SKM-1 (cell line): ENCODE data around the gene CYB5R3.
"Not testable (repeated sequence)": the region's sequence is repeated elsewhere in the genome, so short reads cannot be mapped to it uniquely, and the experiment has no call there.

Source experiments
- DNase-seq: peaks from one replicate; lab custom pipeline; 2025; ENCODE audit not compliant: unreplicated experiment; lab: John Stamatoyannopoulos, UW

CYB5R3 gene

DNA sequence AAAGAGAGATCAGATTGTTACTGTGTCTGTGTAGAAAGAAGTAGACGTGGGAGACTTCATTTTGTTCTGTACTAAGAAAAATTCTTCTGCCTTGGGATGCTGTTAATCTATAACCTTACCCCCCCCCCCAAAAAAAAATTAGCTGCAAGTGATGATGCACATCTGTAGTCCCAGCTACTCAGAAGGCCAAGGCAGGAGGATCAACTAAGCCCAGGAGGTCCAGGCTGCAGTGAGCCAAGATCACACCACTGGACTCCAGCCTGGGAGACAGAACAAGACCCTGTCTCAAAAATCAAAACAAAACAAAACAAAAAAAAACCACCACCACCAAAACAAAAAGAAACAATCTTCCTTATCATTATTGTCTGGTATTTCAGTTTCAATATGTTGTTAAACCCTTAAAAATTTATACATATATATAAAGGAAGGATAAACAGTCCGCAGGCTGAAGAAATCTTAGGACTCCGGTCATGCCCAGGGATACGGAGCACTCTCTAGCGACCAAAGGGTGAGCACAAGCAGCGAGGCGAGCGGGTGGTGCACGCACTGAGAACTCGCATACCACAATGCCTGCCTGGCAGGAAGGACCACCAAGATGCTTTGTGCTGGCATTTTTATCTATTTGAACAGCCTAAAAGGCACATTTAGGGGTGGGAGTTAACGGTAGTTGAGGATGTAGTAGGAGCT is 40.9 kb downstream of the CYB5R3 start:
- DNase-seq = no peak

DNA sequence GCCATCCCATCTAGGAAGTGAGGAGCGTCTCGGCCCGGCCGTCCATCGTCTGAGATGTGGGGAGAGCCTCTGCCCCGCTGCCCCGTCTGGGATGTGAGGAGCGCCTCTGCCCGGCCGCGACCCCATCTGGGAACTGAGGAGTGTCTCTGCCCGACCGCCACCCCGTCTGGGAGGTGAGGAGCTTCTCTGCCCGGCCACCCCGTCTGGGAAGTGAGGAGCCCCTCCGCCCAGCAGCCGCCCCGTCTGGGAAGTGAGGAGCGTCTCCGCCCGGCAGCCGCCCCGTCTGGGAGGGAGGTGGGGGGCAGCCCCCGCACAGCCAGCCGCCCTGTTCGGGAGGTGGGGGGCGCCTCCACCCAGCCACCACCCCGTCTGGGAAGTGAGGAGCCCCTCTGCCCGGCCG is 41.6 kb downstream of the CYB5R3 start:
- not testable (repeated sequence) for DNase-seq

DNA sequence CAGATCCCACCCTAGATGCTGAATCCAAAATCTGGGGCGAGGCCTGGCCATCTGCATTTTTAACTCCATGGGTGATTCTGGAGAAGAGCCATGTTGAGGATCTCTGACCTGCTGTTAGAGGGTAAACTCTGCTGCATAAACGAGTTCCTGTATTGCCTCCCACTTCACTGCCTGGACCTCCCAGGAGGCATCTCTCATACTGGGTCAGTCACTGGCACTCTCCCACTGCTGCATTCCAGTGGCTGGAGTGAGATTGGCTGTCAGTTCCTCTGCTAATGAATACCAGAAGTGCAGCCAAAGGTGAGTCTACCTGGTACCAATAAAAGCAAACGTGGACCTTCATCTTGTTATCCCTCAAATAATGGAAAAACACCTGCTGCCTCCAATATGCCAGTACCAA is 44.8 kb downstream of the CYB5R3 start:
- no peak for DNase-seq

DNA sequence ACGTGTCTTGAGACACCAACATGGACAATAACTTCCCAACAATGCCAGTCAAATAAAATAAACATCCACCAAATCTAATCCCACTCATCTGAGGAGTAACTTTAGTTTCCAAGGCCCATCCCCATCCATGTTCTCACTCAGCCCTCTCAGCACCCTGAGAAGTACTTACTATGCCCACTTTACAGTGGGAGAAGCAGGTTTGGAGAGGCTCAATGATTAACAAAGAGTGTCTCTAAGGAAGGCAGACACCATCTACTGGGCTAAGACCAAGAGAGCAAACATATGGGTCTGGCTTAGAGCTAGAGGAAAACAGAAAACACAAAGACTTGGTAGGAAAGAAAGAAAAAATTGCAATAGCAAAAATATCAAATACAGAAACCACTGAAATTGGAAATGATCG is 45.8 kb downstream of the CYB5R3 start:
- DNase-seq = no peak

DNA sequence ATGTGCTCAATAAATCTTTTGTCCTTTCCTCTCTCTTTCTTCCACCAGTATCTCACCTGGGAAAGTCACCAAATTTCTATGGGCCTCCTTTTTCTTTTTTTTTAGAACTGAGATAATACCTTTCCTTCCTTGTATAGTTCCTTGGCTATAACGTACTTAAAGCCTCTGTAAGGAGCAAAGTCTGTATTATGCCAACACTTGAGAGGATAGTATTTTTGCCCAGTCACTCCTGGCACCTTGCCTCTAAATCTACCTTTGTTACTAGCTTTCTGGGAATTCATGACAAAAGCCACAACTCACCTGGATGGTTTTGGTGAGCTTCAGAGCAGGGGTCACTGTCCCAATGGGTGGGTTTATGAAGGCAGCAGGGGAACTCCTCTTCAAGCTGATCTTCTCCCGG is 46.7 kb downstream of the CYB5R3 start:
- DNase-seq = no peak

DNA sequence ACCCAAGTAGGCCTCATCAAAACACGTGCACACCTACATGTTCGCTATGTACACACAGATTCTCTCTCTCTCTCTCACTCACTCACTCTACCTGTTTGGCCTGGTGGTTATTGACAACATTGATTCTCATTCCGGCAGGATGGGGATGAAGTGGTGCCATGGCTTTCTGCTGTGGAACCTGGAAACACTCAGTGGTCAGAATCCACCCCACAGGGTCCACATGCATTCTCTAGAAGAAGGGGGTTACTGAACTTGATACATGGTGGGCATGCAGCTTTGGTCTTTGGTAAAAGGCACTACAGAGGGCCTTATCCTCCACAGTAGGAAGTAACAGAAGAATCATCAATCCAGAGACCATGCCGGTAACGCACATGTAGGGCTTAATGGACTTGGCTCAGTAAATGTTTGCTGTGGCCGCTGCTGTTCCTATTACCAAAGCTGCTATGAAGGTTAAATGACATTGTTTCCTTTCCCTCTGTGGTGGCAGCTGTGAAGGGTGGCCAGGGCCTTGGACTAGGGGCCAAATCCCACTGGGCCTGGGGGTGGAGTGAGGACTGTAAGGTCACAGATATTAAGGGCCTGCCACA is 47.2 kb downstream of the CYB5R3 start:
- no peak for DNase-seq

DNA sequence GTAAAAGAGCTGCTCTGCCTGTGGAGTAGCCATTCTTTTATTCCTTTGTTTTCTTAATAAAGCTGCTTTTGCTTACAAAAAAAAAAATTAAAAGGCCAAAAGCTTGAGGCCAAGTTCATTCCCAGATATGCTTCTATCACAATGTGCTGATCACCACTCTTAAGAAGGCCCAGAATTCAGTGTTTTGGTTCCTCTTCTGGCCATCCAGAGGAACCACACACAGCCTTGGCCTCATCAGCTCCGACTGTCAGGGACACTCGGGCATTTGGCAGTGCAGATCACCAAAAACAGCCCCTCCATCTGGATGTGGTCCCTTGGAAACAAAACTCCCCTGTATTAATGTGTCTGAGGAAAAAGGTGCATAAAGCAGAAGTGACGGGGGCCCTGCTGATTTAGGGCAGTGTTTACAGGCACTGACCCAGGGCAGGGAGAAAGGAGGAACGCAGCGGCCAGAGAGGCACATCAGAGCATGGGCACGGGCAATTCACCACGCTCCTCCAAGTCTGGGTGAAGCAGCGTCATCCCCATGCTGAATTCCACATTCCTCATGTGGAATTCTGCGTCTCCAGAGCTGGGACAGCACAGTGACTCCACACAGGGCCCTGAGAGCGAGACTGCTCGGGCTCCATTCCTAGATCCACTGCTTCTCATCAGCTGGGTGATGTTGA is 52.2 kb downstream of the CYB5R3 start:
- no peak for DNase-seq

DNA sequence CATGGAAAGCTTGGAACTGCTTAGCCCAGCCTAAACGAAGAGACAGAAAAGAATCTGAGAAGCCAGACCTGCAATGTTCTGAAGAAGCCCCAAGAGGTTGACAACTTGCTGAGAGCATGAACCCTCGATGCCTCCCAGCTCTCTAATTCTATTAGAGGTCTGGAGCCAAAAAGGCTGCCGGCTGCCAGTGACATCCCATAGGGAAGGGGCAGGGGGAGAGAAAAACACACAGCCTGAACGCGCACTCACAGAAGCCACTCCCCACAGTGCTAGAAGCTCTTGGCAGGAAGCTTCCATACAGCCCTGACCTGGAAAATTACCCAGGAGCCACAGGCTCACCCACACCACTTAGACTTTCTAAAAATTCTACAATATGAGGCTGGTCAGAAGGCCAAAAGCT is 52.9 kb downstream of the CYB5R3 start:
- DNase-seq = no peak

DNA sequence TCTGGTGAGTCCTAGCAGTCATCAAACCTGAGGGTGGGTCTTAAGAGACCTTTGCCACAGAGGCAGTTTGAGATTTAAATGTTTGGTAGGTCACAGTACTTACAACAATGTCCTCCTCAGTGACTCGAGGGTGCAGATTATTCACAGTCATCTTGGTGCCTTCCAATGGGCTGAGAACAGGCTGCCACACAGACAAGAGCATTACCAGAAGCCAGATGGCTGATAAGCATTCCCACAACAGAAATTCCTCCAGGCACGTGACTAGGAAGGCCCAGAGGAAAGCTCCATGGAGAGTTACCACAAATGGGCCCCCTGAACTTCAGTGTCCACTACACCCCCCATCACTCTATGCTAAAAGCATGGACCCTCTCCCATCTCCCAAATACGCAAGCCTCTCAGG is 53.8 kb downstream of the CYB5R3 start:
- no peak for DNase-seq

DNA sequence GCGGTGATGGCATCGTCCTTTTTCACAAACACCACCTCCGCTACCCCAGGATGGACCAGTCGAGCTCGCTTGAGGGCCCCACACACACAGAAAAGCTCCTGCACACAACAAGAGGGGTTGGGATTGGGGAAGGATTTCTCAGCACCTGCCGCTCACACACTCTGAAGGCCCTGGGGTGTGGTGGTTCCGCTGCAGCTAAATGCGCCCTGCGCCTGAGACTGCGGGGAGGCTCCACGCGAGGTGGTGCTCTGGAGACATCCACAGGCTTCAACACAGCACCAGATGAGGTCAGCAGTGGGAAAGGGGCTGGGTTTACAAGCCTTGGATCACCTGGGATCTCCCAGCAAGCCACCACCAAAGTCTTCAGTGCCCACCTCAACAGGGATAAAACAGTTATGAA is 57.2 kb downstream of the CYB5R3 start:
- DNase-seq = no peak

DNA sequence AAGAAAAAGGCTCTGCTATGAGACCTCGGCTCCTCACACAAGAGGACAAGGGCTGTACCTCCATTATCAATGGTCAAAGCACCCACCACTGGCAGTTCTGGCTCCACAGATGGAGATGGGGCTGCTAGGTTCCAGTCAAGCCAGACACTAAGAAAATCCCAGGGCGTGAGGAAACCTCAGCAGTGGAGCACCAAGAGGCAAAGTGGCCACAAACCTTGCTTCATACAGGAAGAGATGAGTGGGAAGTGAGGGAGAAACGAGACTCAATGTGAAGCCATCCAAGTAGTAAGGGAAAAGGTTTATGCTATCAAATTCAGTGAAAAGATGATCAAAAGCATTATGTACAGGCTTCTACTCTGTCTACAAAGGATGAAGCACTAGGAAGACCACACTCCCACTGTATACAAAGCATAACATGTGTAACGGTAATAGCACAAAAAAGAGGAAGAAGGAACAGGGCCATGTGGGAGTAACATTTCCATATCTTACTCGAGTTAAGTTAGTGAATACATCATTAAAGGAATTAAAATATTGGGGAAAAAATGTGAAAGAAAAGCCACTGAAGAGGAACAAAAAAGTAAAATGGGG is 61.5 kb downstream of the CYB5R3 start:
- DNase-seq = peak; percentile 77

DNA sequence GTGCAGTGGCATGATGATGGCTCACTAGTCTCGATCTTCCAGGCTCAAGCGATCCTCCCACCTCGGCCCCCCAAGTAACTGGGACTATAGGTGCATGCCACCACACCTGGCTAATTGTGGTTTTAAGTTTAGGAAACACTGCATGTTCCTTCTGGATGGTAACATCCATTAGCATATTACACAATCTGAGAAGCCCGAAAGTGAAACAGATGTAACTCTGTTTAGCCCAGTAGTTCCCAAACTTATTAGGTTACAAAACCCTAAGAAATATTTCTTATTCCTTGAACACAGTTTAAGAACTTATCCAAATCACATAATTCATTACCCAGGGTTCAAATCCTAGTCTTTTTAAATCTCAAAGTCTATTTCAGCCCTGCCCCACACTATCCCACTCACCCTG is 62.8 kb downstream of the CYB5R3 start:
- no peak for DNase-seq

DNA sequence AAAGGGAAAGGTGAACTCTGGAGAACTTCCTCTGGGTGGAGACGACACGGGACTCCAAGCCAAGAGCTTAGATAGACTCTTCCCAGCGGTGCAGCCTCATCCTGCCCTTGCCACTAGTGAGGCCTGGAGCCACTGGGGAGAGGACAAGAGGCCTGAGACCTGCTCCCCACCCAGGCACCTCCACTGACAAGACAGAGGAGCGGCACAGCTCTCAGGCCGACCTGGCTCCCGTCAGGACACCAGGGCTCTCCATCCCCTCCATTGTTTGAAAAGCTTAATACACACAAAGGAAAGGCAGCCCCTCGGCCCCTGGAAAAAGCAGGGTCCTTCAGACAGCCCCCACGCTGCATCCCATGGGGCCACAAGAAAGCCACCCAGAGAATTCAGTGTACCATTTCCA is 64.1 kb downstream of the CYB5R3 start:
- no peak for DNase-seq

DNA sequence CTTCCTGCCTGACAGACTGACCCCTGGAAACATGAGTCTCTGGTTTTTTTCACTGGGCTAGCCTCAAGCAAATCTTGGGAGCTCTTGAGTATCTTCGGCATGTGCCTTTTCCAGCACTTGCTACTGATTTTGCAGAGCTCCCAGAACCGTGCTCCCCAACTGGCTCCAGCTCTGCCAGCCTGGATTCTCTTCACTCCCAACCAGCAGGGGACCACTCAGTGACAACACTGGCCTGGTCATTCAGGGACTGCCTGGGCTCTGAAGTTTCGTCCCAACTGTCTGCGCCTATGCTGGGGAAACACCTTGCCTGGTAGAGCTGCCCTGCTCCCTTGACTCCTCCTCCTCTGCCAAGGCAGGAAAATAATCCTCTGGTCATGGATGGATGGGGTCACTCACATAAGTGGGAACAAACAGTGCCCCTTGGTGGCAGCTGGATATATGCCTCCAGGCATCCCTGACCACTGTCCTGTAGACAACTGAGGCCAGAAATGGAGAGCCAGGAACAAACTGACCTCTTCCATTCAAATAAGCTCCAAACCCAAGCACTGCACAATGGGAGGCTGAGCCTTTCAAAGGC is 64.7 kb downstream of the CYB5R3 start:
- no peak for DNase-seq

DNA sequence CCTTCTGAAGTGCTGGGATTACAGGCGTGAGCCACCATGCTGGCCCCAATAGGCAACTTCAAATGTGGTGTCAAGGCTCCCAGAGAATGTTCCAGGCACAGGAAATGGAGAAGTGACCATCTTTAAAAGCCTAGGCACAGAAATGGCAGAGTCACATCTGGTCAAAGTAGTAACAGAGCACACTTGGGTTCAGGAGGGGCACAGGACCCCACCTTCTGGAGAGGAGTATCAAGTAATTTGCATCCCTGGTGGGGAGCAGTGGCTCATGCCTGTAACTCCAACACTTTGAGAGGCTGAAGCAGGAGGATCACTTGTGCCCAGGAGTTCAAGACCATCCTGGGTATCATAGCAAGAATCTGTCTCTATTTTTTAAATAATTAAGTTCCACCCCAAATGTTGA is 66.2 kb downstream of the CYB5R3 start:
- no peak for DNase-seq

DNA sequence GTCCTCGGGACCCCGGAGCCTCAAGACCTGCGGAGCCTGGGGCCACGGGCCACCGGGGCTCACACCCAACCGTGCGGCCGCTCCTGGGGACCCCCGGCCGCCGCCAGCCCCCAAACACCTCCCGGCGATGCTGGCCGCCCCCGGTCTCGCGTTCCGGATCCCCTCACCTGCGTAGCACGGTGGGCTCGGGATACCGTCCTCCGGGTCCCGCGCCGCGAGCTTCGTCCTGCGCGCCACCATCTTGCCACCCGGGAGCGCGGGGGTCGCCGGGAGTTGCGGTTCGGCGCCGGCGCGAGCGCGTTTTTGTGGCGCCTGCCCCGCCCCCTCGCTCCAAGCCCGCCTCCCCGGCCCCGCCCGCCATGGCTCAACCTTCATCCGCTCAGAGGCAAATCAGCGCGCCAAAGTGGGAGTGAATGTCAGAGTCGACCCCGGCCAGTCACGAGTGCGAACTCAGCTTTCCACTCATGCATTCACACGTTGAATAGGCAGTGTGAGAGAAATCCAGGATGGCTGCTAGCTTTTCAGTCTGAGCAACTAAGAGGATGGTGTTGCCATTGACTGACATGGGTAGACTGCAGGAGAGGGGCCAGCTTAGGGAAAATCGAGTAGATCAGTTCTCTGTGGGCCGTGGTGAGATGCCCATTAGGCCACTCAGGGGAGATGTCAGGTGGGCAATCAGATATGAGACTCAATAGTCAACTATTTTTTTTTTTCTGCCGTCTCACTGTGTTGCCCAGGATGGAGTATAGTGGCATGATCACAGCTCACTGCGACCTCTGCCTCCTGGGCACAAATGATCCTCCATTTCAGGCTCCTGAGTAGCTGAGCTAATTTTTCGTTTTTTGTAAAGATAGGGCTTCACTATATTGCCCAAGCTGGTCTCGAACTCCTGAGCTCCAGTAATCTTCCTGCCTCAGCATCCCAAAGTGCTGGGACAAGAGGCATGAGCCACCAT is 67.2 kb downstream of the CYB5R3 start:
- peak; percentile 79 for DNase-seq

DNA sequence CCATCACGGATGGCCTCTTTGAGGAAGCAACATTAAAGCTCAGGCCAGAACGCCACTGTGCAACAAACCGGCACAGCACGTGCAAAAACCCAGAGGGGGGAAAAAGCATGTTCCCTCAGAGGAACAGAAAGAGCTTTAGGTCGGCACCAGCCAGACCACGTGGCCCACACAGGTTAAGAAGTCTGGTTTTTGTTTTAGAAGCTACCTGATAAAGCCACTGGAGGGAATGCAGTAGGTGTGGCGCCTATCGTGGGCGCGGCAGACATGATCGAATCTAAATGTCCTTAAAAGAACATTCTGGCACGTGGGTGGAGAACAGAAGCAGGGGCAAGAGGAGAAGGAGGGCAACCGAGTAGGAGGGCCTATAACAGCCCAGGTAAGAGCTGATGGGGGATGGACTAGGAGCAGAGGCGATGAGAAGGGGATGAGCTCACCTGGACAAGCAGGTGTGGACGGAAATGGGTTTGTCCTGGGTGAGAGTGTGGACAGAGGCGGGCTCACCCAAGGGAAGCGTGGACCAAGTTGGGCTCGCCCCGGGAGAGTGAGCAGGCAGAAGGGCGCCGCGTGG is 67.9 kb downstream of the CYB5R3 start:
- DNase-seq = not testable (repeated sequence)

DNA sequence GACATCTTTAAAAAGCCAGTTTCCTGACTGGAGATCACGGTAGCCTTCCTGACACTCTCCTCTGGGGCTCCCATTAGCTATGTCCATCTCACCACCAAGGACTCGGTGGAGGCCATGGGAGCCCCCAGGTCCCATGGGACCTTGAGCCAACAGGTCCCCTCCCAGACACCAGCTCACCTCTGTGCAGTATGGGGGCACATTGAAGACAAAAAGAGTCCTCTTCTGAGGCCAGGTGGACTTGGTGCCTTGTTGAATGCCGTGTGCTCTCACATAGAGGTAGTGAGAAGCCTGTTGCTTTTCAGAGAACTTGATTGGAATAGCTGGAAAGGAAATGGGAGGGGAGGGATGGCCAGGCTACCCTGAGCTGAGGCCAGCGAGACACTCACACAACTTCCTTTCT is 69.2 kb downstream of the CYB5R3 start:
- DNase-seq = not testable (repeated sequence)

DNA sequence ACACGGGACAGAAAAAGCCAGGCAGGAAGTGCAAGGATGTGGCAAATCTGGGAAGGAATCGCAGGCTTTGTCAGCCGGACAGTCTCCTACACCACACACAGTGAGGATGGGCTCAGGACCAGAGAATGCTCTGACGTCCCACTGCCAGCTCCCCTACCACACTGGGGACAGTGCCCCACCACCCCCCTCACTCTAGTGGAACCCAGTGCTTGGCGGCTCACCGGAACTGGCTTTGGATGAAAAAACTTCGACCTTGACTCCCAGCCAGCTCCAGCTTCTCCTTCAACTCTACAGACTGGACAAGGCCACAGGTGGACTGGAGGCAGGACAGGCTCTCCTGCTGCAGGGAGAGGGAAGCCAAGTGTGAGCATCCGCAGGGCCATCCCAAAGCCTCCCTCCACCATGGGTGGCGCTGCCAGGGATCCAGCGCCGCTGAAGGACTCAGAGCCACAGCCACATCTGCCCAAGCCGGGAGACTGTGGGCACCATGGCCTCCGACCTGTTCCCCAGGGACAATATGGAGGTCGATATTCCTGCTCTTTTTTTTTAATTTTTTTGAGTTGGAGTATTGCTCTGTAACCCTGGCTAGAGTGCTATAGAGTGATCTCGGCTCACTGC is 71.5 kb downstream of the CYB5R3 start:
- no peak for DNase-seq

DNA sequence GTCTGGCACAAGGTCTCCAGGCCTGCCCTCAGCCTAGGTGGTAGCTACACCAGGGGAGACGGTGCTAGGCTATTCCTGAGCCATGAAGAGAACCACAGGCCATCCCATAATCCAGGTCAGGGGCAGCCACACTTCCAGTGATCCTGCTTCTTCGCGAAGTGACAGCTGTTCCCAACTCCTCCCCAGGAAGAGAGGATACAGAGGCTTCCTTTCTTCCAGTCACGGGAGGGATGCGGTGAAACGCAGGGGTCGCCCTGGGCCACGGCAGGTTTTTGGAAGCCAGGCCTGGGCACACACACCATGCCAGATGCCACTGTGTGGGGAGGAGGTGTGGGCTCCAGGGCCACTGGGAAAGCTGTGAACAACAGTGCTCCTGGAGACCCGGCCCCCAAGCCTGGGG is 72.1 kb downstream of the CYB5R3 start:
- DNase-seq = not testable (repeated sequence)
